Loucy (cell line): ENCODE data around the gene HNRNPH2.

Experiments used
- H2AFZ ChIP-seq: fragments of 200-600 bp; sonication (generic); 2 replicates; pipeline ENCODE4 v1.6.0; 2016; ENCODE audit warnings: antibody characterized with exemption, mild to moderate bottlenecking, low read length, moderate library complexity
- H3F3A ChIP-seq: fragments of 200-600 bp; 2 replicates; pipeline ENCODE4 v1.6.0; 2016; ENCODE audit warnings: antibody characterized with exemption, low read depth, mild to moderate bottlenecking
- H3K27me3 ChIP-seq: fragments of 200-600 bp; sonication (generic); 2 replicates; pipeline ENCODE4 v1.6.1; 2014; ENCODE audit warnings: low read length, mild to moderate bottlenecking; ENCODE audit not compliant: insufficient read depth, poor library complexity, severe bottlenecking
- H3K36me3 ChIP-seq: fragments of 200-600 bp; sonication (generic); 2 replicates; pipeline ENCODE4 v1.6.1; 2016; ENCODE audit warnings: low read length; ENCODE audit not compliant: insufficient read depth
- H3K4me1 ChIP-seq: fragments of 200-600 bp; sonication (generic); 2 replicates; pipeline ENCODE4 v1.5.1; 2014; ENCODE audit warnings: low read length, mild to moderate bottlenecking; ENCODE audit not compliant: insufficient read depth, poor library complexity, severe bottlenecking
- H3K4me2 ChIP-seq: fragments of 200-600 bp; sonication (generic); 2 replicates; pipeline ENCODE4 v1.6.0; 2014; ENCODE audit warnings: antibody characterized with exemption, low read length, low read depth, mild to moderate bottlenecking; ENCODE audit not compliant: poor library complexity, severe bottlenecking
- H3K4me3 ChIP-seq: fragments of 200-600 bp; sonication (generic); 2 replicates; pipeline ENCODE4 v1.5.1; 2014; ENCODE audit warnings: low read length, mild to moderate bottlenecking, mixed read lengths; ENCODE audit not compliant: poor library complexity, severe bottlenecking
- H3K79me2 ChIP-seq: fragments of 200-600 bp; sonication (generic); 2 replicates; pipeline ENCODE4 v1.6.1; 2014; ENCODE audit warnings: low read length; ENCODE audit not compliant: insufficient read depth
- H3K9ac ChIP-seq: fragments of 200-600 bp; sonication (generic); 2 replicates; pipeline ENCODE4 v1.6.0; 2014; ENCODE audit warnings: mild to moderate bottlenecking, low read depth, low read length, moderate library complexity; ENCODE audit not compliant: poor library complexity, severe bottlenecking
- H3K9me2 ChIP-seq: fragments of 200-600 bp; sonication (generic); replicated peaks from 2 replicates; pipeline ENCODE4 v1.6.1; 2016; ENCODE audit warnings: low read depth, low read length, mixed read lengths
- H3K9me3 ChIP-seq: fragments of 200-600 bp; sonication (generic); 2 replicates; pipeline ENCODE4 v1.6.1; 2014; ENCODE audit warnings: mild to moderate bottlenecking, antibody characterized with exemption, low read length, low read depth; ENCODE audit not compliant: insufficient read depth
- H4K20me1 ChIP-seq: fragments of 200-600 bp; sonication (generic); 2 replicates; pipeline ENCODE4 v1.6.0; 2014; ENCODE audit warnings: antibody characterized with exemption, low read length, mild to moderate bottlenecking; ENCODE audit not compliant: insufficient read depth, poor library complexity, severe bottlenecking
- EZH2phosphoT487 ChIP-seq: fragments of 200-600 bp; IDR thresholded peaks from 2 replicates; pipeline ENCODE4 v1.6.1; 2018; ENCODE audit warnings: antibody characterized with exemption, mild to moderate bottlenecking, moderate library complexity, borderline replicate concordance
- TF ChIP-seq, protein P1 (sequence below): fragments of 200-600 bp; sonication (generic); conservative IDR thresholded peaks from 2 replicates; pipeline ENCODE4 v1.5.1; 2014; ENCODE audit warnings: mild to moderate bottlenecking, antibody characterized with exemption, low read length

Gene HNRNPH2

DNA sequence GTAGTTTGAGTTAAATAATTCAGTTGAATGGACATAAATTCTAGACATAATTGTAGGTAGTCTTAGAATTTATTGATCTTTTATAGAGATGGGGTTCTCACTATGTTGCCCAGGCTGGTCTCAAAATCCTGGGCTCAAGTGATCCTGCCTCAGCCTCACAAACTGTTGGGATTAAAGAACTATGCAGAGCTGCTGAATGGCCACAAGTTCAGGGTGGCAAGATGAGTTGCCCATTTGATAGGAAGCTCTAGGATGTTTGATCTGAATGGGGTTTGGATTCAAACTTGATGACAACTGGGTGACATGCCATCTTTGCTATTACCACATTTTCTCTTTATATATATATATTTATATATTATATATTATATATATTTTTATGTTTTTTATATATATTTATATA, 13.7 kb upstream of the HNRNPH2 start:
- H4K20me1 ChIP-seq: peaks cover 26% of the 10 kb centered on the region
- no peaks in the 10 kb centered on the region for H3K9me2 ChIP-seq
- no peak overlapping the region for H2AFZ ChIP-seq
- TF ChIP-seq EZH2phosphoT487: no peak
- TF ChIP-seq, protein P1, sequence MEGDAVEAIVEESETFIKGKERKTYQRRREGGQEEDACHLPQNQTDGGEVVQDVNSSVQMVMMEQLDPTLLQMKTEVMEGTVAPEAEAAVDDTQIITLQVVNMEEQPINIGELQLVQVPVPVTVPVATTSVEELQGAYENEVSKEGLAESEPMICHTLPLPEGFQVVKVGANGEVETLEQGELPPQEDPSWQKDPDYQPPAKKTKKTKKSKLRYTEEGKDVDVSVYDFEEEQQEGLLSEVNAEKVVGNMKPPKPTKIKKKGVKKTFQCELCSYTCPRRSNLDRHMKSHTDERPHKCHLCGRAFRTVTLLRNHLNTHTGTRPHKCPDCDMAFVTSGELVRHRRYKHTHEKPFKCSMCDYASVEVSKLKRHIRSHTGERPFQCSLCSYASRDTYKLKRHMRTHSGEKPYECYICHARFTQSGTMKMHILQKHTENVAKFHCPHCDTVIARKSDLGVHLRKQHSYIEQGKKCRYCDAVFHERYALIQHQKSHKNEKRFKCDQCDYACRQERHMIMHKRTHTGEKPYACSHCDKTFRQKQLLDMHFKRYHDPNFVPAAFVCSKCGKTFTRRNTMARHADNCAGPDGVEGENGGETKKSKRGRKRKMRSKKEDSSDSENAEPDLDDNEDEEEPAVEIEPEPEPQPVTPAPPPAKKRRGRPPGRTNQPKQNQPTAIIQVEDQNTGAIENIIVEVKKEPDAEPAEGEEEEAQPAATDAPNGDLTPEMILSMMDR: no peak
- no peaks in the 10 kb centered on the region for H3F3A ChIP-seq
- peaks cover 19% of the 10 kb centered on the region for H3K36me3 ChIP-seq
- peaks cover 37% of the 10 kb centered on the region for H3K79me2 ChIP-seq
- H3K4me3 ChIP-seq: peak overlapping the region; percentile 97
- H3K9me3 ChIP-seq: no peaks in the 10 kb centered on the region
- peaks cover 4% of the 10 kb centered on the region for H3K4me1 ChIP-seq
- H3K27me3 ChIP-seq: peaks cover 5% of the 10 kb centered on the region
- H3K4me2 ChIP-seq: peak overlapping the region; percentile 94
- no peak overlapping the region for H3K9ac ChIP-seq

- no peak overlapping the region for H3K9ac ChIP-seq
- H3K4me1 ChIP-seq: peaks cover 4% of the 10 kb centered on the region
- no peaks in the 10 kb centered on the region for H3F3A ChIP-seq
- peaks cover 26% of the 10 kb centered on the region for H4K20me1 ChIP-seq
- no peaks in the 10 kb centered on the region for H3K9me3 ChIP-seq
- no peaks in the 10 kb centered on the region for H3K9me2 ChIP-seq
- H2AFZ ChIP-seq: no peak overlapping the region
- peaks cover 5% of the 10 kb centered on the region for H3K27me3 ChIP-seq
- H3K4me2 ChIP-seq: peak overlapping the region; percentile 23
- TF ChIP-seq EZH2phosphoT487: no peak
- TF ChIP-seq, protein P1: no peak
- peaks cover 19% of the 10 kb centered on the region for H3K36me3 ChIP-seq
- peaks cover 37% of the 10 kb centered on the region for H3K79me2 ChIP-seq
- no peak overlapping the region for H3K4me3 ChIP-seq
Observed at GRCh38 chrX:101395789-101396188, 12.2 kb upstream of the HNRNPH2 start.

- Histone ChIP-seq H3K9me2 (no peaks in the 10 kb centered on the region), H3K36me3 (peaks cover 19% of the 10 kb centered on the region; the same call in 1 of the 2 replicates), H3K9me3 (no peaks in the 10 kb centered on the region), H3F3A (no peaks in the 10 kb centered on the region), H3K27me3 (no peaks in the 10 kb centered on the region), H3K4me3 (no peak overlapping the region), H3K4me2 (no peak overlapping the region), H3K79me2 (peaks cover 17% of the 10 kb centered on the region), H2AFZ (no peak overlapping the region), H4K20me1 (peaks cover 15% of the 10 kb centered on the region), H3K4me1 (no peaks in the 10 kb centered on the region), H3K9ac (no peak overlapping the region)
- no peak for TF ChIP-seq EZH2phosphoT487
- TF ChIP-seq, protein P1: no peak
Observed at GRCh38 chrX:101397779-101398178, 10.2 kb upstream of the HNRNPH2 start.
